Measurements from ENCODE around the gene TMEM232. TPM values are rescaled to one million over a fixed set of nuclear protein-coding genes. Genes with fewer than 3 reads are reported as not detected.

TMEM232 gene
- total and polyA plus RNA-seq, 8 donors = 2.4 to 8.4 (median 5.2) TPM

GRCh38 chr5:110460837-110461236, 265.6 kb downstream of the TMEM232 start:
- Histone ChIP-seq H3K27ac (no peak overlapping the region), H3K4me3 (no peak overlapping the region), H3K36me3 (no peaks in the 10 kb centered on the region), H3K9me3 (no peaks in the 10 kb centered on the region), H3K27me3 (no peaks in the 10 kb centered on the region), H3K4me1 (no peaks in the 10 kb centered on the region)
- DNase-seq (no peak), ATAC-seq (no peak)
- TF ChIP-seq CTCF (IDR thresholded peaks at IDR 0.05) = no peak
- intact Hi-C loops (cut with DNase I) = no loop called here

GRCh38 chr5:110458313-110458712, 268.2 kb downstream of the TMEM232 start:
- intact Hi-C loops (cut with DNase I) = no loop called here
- ATAC-seq = no peak
- H3K9me3 ChIP-seq = peaks cover 0 to 3% of the 10 kb centered on the region in 2 donors

GRCh38 chr5:110442856-110443255, 283.6 kb downstream of the TMEM232 start:
- Histone ChIP-seq H3K4me3 (no peak overlapping the region), H3K27me3 (no peaks in the 10 kb centered on the region), H3K27ac (no peak overlapping the region), H3K36me3 (no peaks in the 10 kb centered on the region), H3K9me3 (no peaks in the 10 kb centered on the region), H3K4me1 (no peaks in the 10 kb centered on the region)
- ATAC-seq (no peak), DNase-seq (no peak)
- TF ChIP-seq CTCF (IDR thresholded peaks at IDR 0.05) = no peak
- intact Hi-C loops (cut with DNase I) = no loop called here

More at GRCh38 chr5:110458313-110458712, 268.2 kb downstream of the TMEM232 start:
- Histone ChIP-seq H3K27me3 (no peaks in the 10 kb centered on the region), H3K27ac (no peak overlapping the region), H3K4me1 (no peaks in the 10 kb centered on the region), H3K36me3 (no peaks in the 10 kb centered on the region), H3K4me3 (no peak overlapping the region)
- no peak for TF ChIP-seq CTCF (IDR thresholded peaks at IDR 0.05)
- DNase-seq = no peak

GRCh38 chr5:110441035-110441434, 285.4 kb downstream of the TMEM232 start:
- H3K9me3 ChIP-seq = peaks cover 0 to 4% of the 10 kb centered on the region in 2 donors
- H3K36me3 ChIP-seq = no peaks in the 10 kb centered on the region
- no peak for ATAC-seq
- peak in 1 of 4 donors; percentile 11 for DNase-seq
- no peak for TF ChIP-seq CTCF (IDR thresholded peaks at IDR 0.05)
- intact Hi-C loops (cut with DNase I) = no loop called here
- no peaks in the 10 kb centered on the region for H3K4me1 ChIP-seq
- H3K27me3 ChIP-seq = no peaks in the 10 kb centered on the region
- H3K4me3 ChIP-seq = no peak overlapping the region
- H3K27ac ChIP-seq = no peak overlapping the region

- no peak for ATAC-seq
Observed at GRCh38 chr5:110440058-110440457, 286.4 kb downstream of the TMEM232 start.

More at GRCh38 chr5:110440058-110440457, 286.4 kb downstream of the TMEM232 start:
- Histone ChIP-seq H3K27me3 (no peaks in the 10 kb centered on the region), H3K4me1 (no peaks in the 10 kb centered on the region), H3K9me3 (peaks cover 0 to 4% of the 10 kb centered on the region in 2 donors), H3K27ac (no peak overlapping the region), H3K36me3 (no peaks in the 10 kb centered on the region), H3K4me3 (no peak overlapping the region)
- no peak for DNase-seq
- TF ChIP-seq CTCF (IDR thresholded peaks at IDR 0.05) = no peak
- intact Hi-C loops (cut with DNase I) = no loop called here

Measured in left lung (tissue), 10 donors.